Aorta (tissue), 5 donors: Measurements from ENCODE around the gene UFSP2. TPM values are rescaled to one million over a fixed set of nuclear protein-coding genes. Genes with fewer than 3 reads are reported as not detected.

ENCODE experiments used
- ATAC-seq: fragments of 200-7000 bp; cut with Tn5 transposase; one replicate; pipeline ENCODE4 v1.9.1; 2022; ENCODE audit warnings: moderate library complexity; ENCODE audit not compliant: low FRiP score
- DNase-seq, 2 donors: peaks; one replicate each; pipeline ENCODE4 v3.0.0-alpha.2; 2020
- H3K27ac ChIP-seq, 2 donors: one replicate each; pipeline ENCODE4 v1.5.1; 2013; ENCODE audit warnings: low read length in 2 of 2, mild to moderate bottlenecking in 2 of 2, moderate library complexity in 2 of 2, control low read depth in 1 of 2, inconsistent platforms in 1 of 2, low read depth in 1 of 2
- H3K27me3 ChIP-seq, 2 donors: one replicate each; pipeline ENCODE4 v1.6.1; 2013; ENCODE audit warnings: control low read depth in 1 of 2, low read length in 1 of 2, mild to moderate bottlenecking in 1 of 2, moderate library complexity in 1 of 2; ENCODE audit not compliant: insufficient read depth in 2 of 2, control insufficient read depth in 1 of 2
- H3K36me3 ChIP-seq, 2 donors: one replicate each; pipeline ENCODE4 v1.6.1; 2013; ENCODE audit warnings: control low read depth in 1 of 2, low read length in 1 of 2, mild to moderate bottlenecking in 1 of 2; ENCODE audit not compliant: insufficient read depth in 2 of 2, control insufficient read depth in 1 of 2
- H3K4me1 ChIP-seq, 2 donors: one replicate each; pipeline ENCODE4 v1.6.1; 2013; ENCODE audit warnings: low read length in 2 of 2, control low read depth in 1 of 2, mild to moderate bottlenecking in 1 of 2, moderate library complexity in 1 of 2; ENCODE audit not compliant: insufficient read depth in 2 of 2, control insufficient read depth in 1 of 2
- H3K4me3 ChIP-seq, 2 donors: one replicate each; pipeline ENCODE4 v1.5.1; 2013; ENCODE audit warnings: low read length in 2 of 2, control low read depth in 1 of 2, mild to moderate bottlenecking in 1 of 2
- H3K9me3 ChIP-seq: one replicate; pipeline ENCODE4 v1.6.1; 2013; ENCODE audit warnings: mild to moderate bottlenecking, low read length; ENCODE audit not compliant: control insufficient read depth
- WGBS, 2 donors: extraction: QIAGEN DNeasy Blood & Tissue Kit; methylation state at CpG; one replicate each; pipeline ENCODE4 v1.1.7; 2013; 5-methylcytosine and 5-hydroxymethylcytosine counted together
- intact Hi-C, 2 donors: fragments of 100-400 bp; cut with DNase I; formaldehyde crosslinking; loops; one replicate each; pipeline versions ENCODE4 v1.14.2 to v1.15.0; 2022
- polyA plus RNA-seq, 2 donors: library from polyadenylated mRNA; stranded (reverse); fragments of 200-250 nt; gene quantifications; one replicate each; pipeline ENCODE4 v1.2.3, GENCODE V29; 2013
- total RNA-seq, 2 donors: library from RNA; stranded (reverse); fragmentation: NEBNext Ultra II Directional; extraction: Animal tissue kit (Norgen Biotek cat#: 25700); gene quantifications; one replicate each; pipeline ENCODE4 v1.2.1, GENCODE V29; 2021
- donor health status: healthy with polysubstance abuse.
- donor health status: Bipolar disorder and iron deficiency.
- donor health status: DM: no; HTN: no; CAD: no.
- donor health status: DM: no; HTN: no; CAD: no.
- donor health status: DM: yes; HTN: yes; CAD: no.

Gene UFSP2
- total and polyA plus RNA-seq, 4 donors: 29.5 to 46.5 (median 38.7) TPM

- DNase-seq (no peak), ATAC-seq (no peak)
- Histone ChIP-seq H3K9me3 (no peaks in the 10 kb centered on the region), H3K36me3 (no peaks in the 10 kb centered on the region), H3K27me3 (no peaks in the 10 kb centered on the region), H3K4me3 (no peak overlapping the region), H3K4me1 (peaks cover 0 to 3% of the 10 kb centered on the region in 2 donors), H3K27ac (no peak overlapping the region)
- intact Hi-C loops: no loop called here
- 14 to 19% methylated on average over 10 of the region's 10 CpGs for WGBS, 2 donors
Observed at GRCh38 chr4:185384930-185385331, 40.8 kb downstream of the UFSP2 start.

- H3K36me3 ChIP-seq: no peaks in the 10 kb centered on the region
- H3K9me3 ChIP-seq: no peaks in the 10 kb centered on the region
- no peak for ATAC-seq
- H3K4me1 ChIP-seq: peaks cover 0 to 3% of the 10 kb centered on the region in 2 donors
- DNase-seq: no peak
- 93 to 96% methylated on average over 2 of the region's 2 CpGs for WGBS, 2 donors
- H3K27me3 ChIP-seq: no peaks in the 10 kb centered on the region
- no peak overlapping the region for H3K4me3 ChIP-seq
- intact Hi-C loops: no loop called here
- H3K27ac ChIP-seq: no peak overlapping the region
Observed at GRCh38 chr4:185384061-185384460, 41.7 kb downstream of the UFSP2 start.

- Histone ChIP-seq H3K9me3 (no peaks in the 10 kb centered on the region), H3K27me3 (no peaks in the 10 kb centered on the region), H3K36me3 (no peaks in the 10 kb centered on the region), H3K4me3 (no peak overlapping the region), H3K4me1 (peaks cover 0 to 3% of the 10 kb centered on the region in 2 donors), H3K27ac (no peak overlapping the region)
- WGBS, 2 donors: 94 to 99% methylated on average over 4 of the region's 4 CpGs
- no peak for ATAC-seq
- intact Hi-C loops: no loop called here
- no peak for DNase-seq
Observed at GRCh38 chr4:185383451-185383850, 42.3 kb downstream of the UFSP2 start.

GRCh38 chr4:185382754-185383153 is 43.0 kb downstream of the UFSP2 start:
- DNase-seq (no peak), ATAC-seq (no peak)
- H3K9me3 ChIP-seq: no peaks in the 10 kb centered on the region
- H3K4me1 ChIP-seq: peaks cover 0 to 3% of the 10 kb centered on the region in 2 donors
- no peaks in the 10 kb centered on the region for H3K27me3 ChIP-seq
- H3K27ac ChIP-seq: no peak overlapping the region
- no peak overlapping the region for H3K4me3 ChIP-seq
- intact Hi-C loops: no loop called here
- peaks cover 0 to 3% of the 10 kb centered on the region in 2 donors for H3K36me3 ChIP-seq

GRCh38 chr4:185381288-185382196 is 44.2 kb downstream of the UFSP2 start:
- Histone ChIP-seq H3K36me3 (peaks cover 0 to 3% of the 10 kb centered on the region in 2 donors), H3K4me3 (no peak overlapping the region), H3K4me1 (peaks cover 0 to 3% of the 10 kb centered on the region in 2 donors), H3K27ac (no peak overlapping the region), H3K27me3 (no peaks in the 10 kb centered on the region), H3K9me3 (no peaks in the 10 kb centered on the region)
- ATAC-seq (no peak), DNase-seq (no peak)
- intact Hi-C loops: no loop called here
- 48% methylated on average over 4 of the region's 4 CpGs for WGBS, 2 donors

- WGBS, 2 donors: 94 to 96% methylated on average over 1 of the region's 1 CpG
- H3K9me3 ChIP-seq: no peaks in the 10 kb centered on the region
- H3K36me3 ChIP-seq: peaks cover 0 to 4% of the 10 kb centered on the region in 2 donors
- no peak for ATAC-seq
- H3K4me1 ChIP-seq: no peaks in the 10 kb centered on the region
- no peak overlapping the region for H3K27ac ChIP-seq
- no peak overlapping the region for H3K4me3 ChIP-seq
- intact Hi-C loops: no loop called here
- no peaks in the 10 kb centered on the region for H3K27me3 ChIP-seq
- no peak for DNase-seq
Observed at GRCh38 chr4:185380320-185380719, 45.4 kb downstream of the UFSP2 start.

- H3K27me3 ChIP-seq: no peaks in the 10 kb centered on the region
- H3K4me3 ChIP-seq: no peak overlapping the region
- H3K4me1 ChIP-seq: no peaks in the 10 kb centered on the region
- DNase-seq (no peak), ATAC-seq (peak; percentile 26)
- 97 to 98% methylated on average over 13 of the region's 13 CpGs for WGBS, 2 donors
- intact Hi-C loops: no loop called here
- H3K27ac ChIP-seq: no peak overlapping the region
- no peaks in the 10 kb centered on the region for H3K9me3 ChIP-seq
- peaks cover 0 to 4% of the 10 kb centered on the region in 2 donors for H3K36me3 ChIP-seq
Observed at GRCh38 chr4:185379326-185380295, 46.2 kb downstream of the UFSP2 start.

- ATAC-seq (no peak), DNase-seq (no peak)
- no peaks in the 10 kb centered on the region for H3K9me3 ChIP-seq
- 89 to 98% methylated on average over 6 of the region's 6 CpGs for WGBS, 2 donors
- no peaks in the 10 kb centered on the region for H3K27me3 ChIP-seq
- H3K4me1 ChIP-seq: no peaks in the 10 kb centered on the region
- intact Hi-C loops: no loop called here
- H3K4me3 ChIP-seq: no peak overlapping the region
- H3K36me3 ChIP-seq: peaks cover 0 to 7% of the 10 kb centered on the region in 2 donors
- no peak overlapping the region for H3K27ac ChIP-seq
Observed at GRCh38 chr4:185378264-185378663, 47.5 kb downstream of the UFSP2 start.
